HepG2 (cell line): ENCODE results near the gene MRPL27. TPM values are rescaled to one million over a fixed set of nuclear protein-coding genes. Genes with fewer than 3 reads are reported as not detected.
A peak's percentile ranks its signal among the peaks of the same experiment; 100 is the strongest.

Experiments used
- ATAD3A ChIP-seq: sonication (generic); formaldehyde crosslinking; IDR thresholded peaks from 2 replicates; pipeline ENCODE4 v1.4.0; 2020; ENCODE audit warnings: missing genetic modification reagents
- FOXK2 ChIP-seq: fragments of 450-650 bp; IDR thresholded peaks from 2 replicates; pipeline ENCODE4 v1.6.1; 2016
- HHEX ChIP-seq: IDR thresholded peaks from 2 replicates; pipeline ENCODE4 v1.6.1; 2016; ENCODE audit warnings: control low read depth
- RBM39 ChIP-seq: fragments of 200-400 bp; formaldehyde crosslinking; IDR thresholded peaks from one replicate; pipeline ENCODE4 v1.6.1; 2018; ENCODE audit warnings: antibody characterized with exemption, mild to moderate bottlenecking, low read depth, low read length; ENCODE audit not compliant: poor library complexity, severe bottlenecking
- TBL1XR1 ChIP-seq: fragments of 150-350 bp; IDR thresholded peaks from 2 replicates; pipeline ENCODE4 v1.6.1; 2014; ENCODE audit warnings: borderline replicate concordance, low read length; ENCODE audit not compliant: partially characterized antibody
- TBX2 ChIP-seq: sonication (generic); formaldehyde crosslinking; IDR thresholded peaks from 2 replicates; pipeline ENCODE4 v1.5.0; 2020; ENCODE audit warnings: missing genetic modification reagents, mild to moderate bottlenecking, borderline replicate concordance
- TCF12 ChIP-seq, 2 experiments: fragments of 450-650 bp in 1 of 2; sonication (generic) in 1 of 2; formaldehyde crosslinking in 1 of 2; IDR thresholded peaks; 2 replicates each; pipeline versions ENCODE4 v1.6.1 to v1.8.0; 2017 to 2022; ENCODE audit warnings: antibody characterized with exemption in 1 of 2, mild to moderate bottlenecking in 1 of 2, missing genetic modification reagents in 1 of 2, moderate library complexity in 1 of 2
- ZBTB3 ChIP-seq: sonication (generic); formaldehyde crosslinking; IDR thresholded peaks from 2 replicates; pipeline ENCODE4 v1.4.0; 2020; ENCODE audit warnings: low read depth, mild to moderate bottlenecking, moderate library complexity, missing genetic modification reagents, borderline replicate concordance
- ZFYVE20 ChIP-seq: sonication (generic); formaldehyde crosslinking; IDR thresholded peaks from 2 replicates; pipeline ENCODE4 v1.8.0; 2023; ENCODE audit warnings: low read depth, mild to moderate bottlenecking, moderate library complexity, missing genetic modification reagents, borderline replicate concordance
- ZNF550 ChIP-seq: sonication (generic); formaldehyde crosslinking; IDR thresholded peaks from 2 replicates; pipeline ENCODE4 v1.4.0; 2020; ENCODE audit warnings: mild to moderate bottlenecking, missing genetic modification reagents, borderline replicate concordance
- polyA plus RNA-seq, 8 experiments: library from polyadenylated mRNA; depleted of rRNA in 3 of 8; stranded (reverse) in 7 of 8; unstranded in 1 of 8; fragments of >200 nt; fragmentation: Illumina TruSeq in 4 of 8; extraction: Trizol in 4 of 8; gene quantifications; 2 replicates each; pipeline versions ENCODE4 v1.2.1 to v1.2.3, GENCODE V29; 2011 to 2016; ENCODE audit warnings: low read depth in 4 of 8, missing spikeins in 1 of 8, mixed read lengths in 1 of 8; ENCODE audit not compliant: insufficient read depth in 1 of 8
- total RNA-seq, 5 experiments: library from RNA; depleted of rRNA; stranded (reverse); fragments of >200 nt; fragmentation: Illumina TruSeq; extraction: Trizol; gene quantifications; 2 replicates each; pipeline ENCODE4 v1.2.3, GENCODE V29; 2016; ENCODE audit warnings: low read depth in 1 of 5
- TF ChIP-seq, protein P1 (sequence below): IDR thresholded peaks from 2 replicates; pipeline ENCODE4 v1.6.1; 2016; ENCODE audit warnings: low read depth, control low read depth
- TF ChIP-seq, protein P2 (sequence below): sonication (generic); formaldehyde crosslinking; IDR thresholded peaks from 2 replicates; pipeline ENCODE4 v1.4.0; 2020; ENCODE audit warnings: mild to moderate bottlenecking, missing genetic modification reagents
- TF ChIP-seq, protein P3 (sequence below): sonication (generic); formaldehyde crosslinking; IDR thresholded peaks from 2 replicates; pipeline ENCODE4 v1.9.0; 2021; ENCODE audit warnings: mild to moderate bottlenecking, missing genetic modification reagents
- TF ChIP-seq, protein P4 (sequence below): IDR thresholded peaks from 2 replicates; pipeline ENCODE4 v1.6.1; 2016; ENCODE audit warnings: mild to moderate bottlenecking, missing biosample characterization, missing genetic modification reagents
- TF ChIP-seq, protein P5 (sequence below): sonication (generic); formaldehyde crosslinking; conservative IDR thresholded peaks from 2 replicates; pipeline ENCODE4 v1.8.0; 2022; ENCODE audit warnings: missing genetic modification reagents

MRPL27 gene
- total and polyA plus RNA-seq, 2 of the 13 experiments (the other 11 are each of a cell fraction or from before 2014, with no cell fraction given): 137 to 217 TPM

DNA sequence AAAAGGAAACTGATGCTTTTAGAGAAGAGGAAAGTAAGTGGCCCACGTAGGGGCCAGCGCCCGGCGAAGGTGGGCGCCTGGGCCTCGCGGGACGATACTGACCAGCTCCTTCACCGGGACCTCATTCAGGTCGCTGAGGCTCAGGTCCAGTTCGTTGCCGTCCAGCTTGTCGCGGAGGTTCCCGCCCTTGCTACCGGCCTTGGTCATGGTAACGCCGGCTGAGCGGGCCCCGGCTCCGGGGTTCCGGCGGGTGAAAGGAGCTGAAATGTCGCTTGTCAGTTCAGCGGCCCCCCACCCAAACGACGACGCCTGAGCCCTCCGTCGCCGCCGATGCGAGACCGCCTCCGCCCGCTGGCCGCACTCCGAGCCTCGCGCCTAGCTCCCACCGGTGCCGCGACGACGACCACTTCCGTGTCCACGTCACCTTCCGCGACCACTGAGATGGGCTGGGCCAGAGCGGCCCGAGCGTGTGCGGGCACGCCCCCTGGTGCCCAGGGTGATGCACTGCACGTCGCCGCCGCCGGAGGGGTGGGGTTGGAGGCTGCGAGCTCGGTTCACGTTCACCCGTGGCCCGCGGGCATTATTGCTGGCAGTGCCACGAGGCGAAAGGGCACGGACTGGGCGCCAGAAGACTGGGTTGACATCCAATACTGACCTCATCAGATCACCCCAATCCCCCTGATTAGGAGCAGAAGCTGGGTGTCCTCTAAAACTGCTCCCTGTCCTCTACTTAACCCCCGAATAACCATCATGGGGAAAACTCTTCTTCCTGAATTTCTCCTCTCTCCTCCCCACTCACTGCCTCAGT is 24.3 kb upstream of the MRPL27 start, which contains the start of gene LRRC59 (continued):
- TF ChIP-seq, protein P1, sequence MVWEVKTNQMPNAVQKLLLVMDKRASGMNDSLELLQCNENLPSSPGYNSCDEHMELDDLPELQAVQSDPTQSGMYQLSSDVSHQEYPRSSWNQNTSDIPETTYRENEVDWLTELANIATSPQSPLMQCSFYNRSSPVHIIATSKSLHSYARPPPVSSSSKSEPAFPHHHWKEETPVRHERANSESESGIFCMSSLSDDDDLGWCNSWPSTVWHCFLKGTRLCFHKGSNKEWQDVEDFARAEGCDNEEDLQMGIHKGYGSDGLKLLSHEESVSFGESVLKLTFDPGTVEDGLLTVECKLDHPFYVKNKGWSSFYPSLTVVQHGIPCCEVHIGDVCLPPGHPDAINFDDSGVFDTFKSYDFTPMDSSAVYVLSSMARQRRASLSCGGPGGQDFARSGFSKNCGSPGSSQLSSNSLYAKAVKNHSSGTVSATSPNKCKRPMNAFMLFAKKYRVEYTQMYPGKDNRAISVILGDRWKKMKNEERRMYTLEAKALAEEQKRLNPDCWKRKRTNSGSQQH (CRISPR knock-in tag): peak; percentile 99
- TF ChIP-seq TBL1XR1 (peak; percentile 61), RBM39 (peak; percentile 98), TCF12 (IDR thresholded peaks at IDR 0.05) (no peak), TCF12 (CRISPR knock-in tag; IDR thresholded peaks at IDR 0.05) (peak; percentile 86), FOXK2 (no peak), ATAD3A (CRISPR knock-in tag) (no peak), TBX2 (peak; percentile 97), ZNF550 (CRISPR knock-in tag) (peak; percentile 95), ZFYVE20 (CRISPR knock-in tag) (peak; percentile 95), ZBTB3 (CRISPR knock-in tag) (peak; percentile 94; the same call in 1 of the 2 replicates), HHEX (CRISPR knock-in tag) (peak; percentile 35; the same call in 1 of the 2 replicates)
- TF ChIP-seq, protein P2, sequence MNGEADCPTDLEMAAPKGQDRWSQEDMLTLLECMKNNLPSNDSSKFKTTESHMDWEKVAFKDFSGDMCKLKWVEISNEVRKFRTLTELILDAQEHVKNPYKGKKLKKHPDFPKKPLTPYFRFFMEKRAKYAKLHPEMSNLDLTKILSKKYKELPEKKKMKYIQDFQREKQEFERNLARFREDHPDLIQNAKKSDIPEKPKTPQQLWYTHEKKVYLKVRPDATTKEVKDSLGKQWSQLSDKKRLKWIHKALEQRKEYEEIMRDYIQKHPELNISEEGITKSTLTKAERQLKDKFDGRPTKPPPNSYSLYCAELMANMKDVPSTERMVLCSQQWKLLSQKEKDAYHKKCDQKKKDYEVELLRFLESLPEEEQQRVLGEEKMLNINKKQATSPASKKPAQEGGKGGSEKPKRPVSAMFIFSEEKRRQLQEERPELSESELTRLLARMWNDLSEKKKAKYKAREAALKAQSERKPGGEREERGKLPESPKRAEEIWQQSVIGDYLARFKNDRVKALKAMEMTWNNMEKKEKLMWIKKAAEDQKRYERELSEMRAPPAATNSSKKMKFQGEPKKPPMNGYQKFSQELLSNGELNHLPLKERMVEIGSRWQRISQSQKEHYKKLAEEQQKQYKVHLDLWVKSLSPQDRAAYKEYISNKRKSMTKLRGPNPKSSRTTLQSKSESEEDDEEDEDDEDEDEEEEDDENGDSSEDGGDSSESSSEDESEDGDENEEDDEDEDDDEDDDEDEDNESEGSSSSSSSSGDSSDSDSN (CRISPR knock-in tag): peak; percentile 96
- TF ChIP-seq, protein P3, sequence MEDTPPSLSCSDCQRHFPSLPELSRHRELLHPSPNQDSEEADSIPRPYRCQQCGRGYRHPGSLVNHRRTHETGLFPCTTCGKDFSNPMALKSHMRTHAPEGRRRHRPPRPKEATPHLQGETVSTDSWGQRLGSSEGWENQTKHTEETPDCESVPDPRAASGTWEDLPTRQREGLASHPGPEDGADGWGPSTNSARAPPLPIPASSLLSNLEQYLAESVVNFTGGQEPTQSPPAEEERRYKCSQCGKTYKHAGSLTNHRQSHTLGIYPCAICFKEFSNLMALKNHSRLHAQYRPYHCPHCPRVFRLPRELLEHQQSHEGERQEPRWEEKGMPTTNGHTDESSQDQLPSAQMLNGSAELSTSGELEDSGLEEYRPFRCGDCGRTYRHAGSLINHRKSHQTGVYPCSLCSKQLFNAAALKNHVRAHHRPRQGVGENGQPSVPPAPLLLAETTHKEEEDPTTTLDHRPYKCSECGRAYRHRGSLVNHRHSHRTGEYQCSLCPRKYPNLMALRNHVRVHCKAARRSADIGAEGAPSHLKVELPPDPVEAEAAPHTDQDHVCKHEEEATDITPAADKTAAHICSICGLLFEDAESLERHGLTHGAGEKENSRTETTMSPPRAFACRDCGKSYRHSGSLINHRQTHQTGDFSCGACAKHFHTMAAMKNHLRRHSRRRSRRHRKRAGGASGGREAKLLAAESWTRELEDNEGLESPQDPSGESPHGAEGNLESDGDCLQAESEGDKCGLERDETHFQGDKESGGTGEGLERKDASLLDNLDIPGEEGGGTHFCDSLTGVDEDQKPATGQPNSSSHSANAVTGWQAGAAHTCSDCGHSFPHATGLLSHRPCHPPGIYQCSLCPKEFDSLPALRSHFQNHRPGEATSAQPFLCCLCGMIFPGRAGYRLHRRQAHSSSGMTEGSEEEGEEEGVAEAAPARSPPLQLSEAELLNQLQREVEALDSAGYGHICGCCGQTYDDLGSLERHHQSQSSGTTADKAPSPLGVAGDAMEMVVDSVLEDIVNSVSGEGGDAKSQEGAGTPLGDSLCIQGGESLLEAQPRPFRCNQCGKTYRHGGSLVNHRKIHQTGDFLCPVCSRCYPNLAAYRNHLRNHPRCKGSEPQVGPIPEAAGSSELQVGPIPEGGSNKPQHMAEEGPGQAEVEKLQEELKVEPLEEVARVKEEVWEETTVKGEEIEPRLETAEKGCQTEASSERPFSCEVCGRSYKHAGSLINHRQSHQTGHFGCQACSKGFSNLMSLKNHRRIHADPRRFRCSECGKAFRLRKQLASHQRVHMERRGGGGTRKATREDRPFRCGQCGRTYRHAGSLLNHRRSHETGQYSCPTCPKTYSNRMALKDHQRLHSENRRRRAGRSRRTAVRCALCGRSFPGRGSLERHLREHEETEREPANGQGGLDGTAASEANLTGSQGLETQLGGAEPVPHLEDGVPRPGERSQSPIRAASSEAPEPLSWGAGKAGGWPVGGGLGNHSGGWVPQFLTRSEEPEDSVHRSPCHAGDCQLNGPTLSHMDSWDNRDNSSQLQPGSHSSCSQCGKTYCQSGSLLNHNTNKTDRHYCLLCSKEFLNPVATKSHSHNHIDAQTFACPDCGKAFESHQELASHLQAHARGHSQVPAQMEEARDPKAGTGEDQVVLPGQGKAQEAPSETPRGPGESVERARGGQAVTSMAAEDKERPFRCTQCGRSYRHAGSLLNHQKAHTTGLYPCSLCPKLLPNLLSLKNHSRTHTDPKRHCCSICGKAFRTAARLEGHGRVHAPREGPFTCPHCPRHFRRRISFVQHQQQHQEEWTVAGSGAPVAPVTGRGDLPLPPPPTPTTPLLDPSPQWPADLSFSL (CRISPR knock-in tag): peak; percentile 43; the same call in 1 of the 2 replicates
- TF ChIP-seq, protein P4, sequence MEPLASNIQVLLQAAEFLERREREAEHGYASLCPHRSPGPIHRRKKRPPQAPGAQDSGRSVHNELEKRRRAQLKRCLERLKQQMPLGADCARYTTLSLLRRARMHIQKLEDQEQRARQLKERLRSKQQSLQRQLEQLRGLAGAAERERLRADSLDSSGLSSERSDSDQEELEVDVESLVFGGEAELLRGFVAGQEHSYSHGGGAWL: peak; percentile 98
- TF ChIP-seq, protein P5, sequence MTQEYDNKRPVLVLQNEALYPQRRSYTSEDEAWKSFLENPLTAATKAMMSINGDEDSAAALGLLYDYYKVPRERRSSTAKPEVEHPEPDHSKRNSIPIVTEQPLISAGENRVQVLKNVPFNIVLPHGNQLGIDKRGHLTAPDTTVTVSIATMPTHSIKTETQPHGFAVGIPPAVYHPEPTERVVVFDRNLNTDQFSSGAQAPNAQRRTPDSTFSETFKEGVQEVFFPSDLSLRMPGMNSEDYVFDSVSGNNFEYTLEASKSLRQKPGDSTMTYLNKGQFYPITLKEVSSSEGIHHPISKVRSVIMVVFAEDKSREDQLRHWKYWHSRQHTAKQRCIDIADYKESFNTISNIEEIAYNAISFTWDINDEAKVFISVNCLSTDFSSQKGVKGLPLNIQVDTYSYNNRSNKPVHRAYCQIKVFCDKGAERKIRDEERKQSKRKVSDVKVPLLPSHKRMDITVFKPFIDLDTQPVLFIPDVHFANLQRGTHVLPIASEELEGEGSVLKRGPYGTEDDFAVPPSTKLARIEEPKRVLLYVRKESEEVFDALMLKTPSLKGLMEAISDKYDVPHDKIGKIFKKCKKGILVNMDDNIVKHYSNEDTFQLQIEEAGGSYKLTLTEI: peak; percentile 42; the same call in 1 of the 2 replicates
